Endothelial cell (in vitro differentiated cells): Measurements from ENCODE around the gene TBL1XR1. TPM values are rescaled to one million over a fixed set of nuclear protein-coding genes. Genes with fewer than 3 reads are reported as not detected.
A peak's percentile ranks its signal among the peaks of the same experiment; 100 is the strongest.
"Not testable (repeated sequence)": the region's sequence is repeated elsewhere in the genome, so short reads cannot be mapped to it uniquely, and the experiment has no call there.

ENCODE experiments used
- DNase-seq: peaks from one replicate; pipeline ENCODE4 v3.0.0; 2021; ENCODE audit warnings: low spot score
- H3K27ac Mint-ChIP-seq: one replicate; pipeline ENCODE4 v1.8.0; 2021; ENCODE audit warnings: mixed read lengths, inconsistent platforms; ENCODE audit not compliant: unreplicated experiment
- H3K27me3 Mint-ChIP-seq: one replicate; pipeline ENCODE4 v1.8.0; 2021; ENCODE audit warnings: mild to moderate bottlenecking, moderate library complexity, mixed read lengths, inconsistent platforms; ENCODE audit not compliant: unreplicated experiment
- H3K36me3 Mint-ChIP-seq: one replicate; pipeline ENCODE4 v1.8.0; 2021; ENCODE audit warnings: mild to moderate bottlenecking, low read depth, mixed read lengths, inconsistent platforms; ENCODE audit not compliant: unreplicated experiment
- H3K4me1 Mint-ChIP-seq: one replicate; pipeline ENCODE4 v1.8.0; 2021; ENCODE audit warnings: mild to moderate bottlenecking, mixed read lengths, inconsistent platforms; ENCODE audit not compliant: unreplicated experiment
- H3K4me3 Mint-ChIP-seq: one replicate; pipeline ENCODE4 v1.8.0; 2021; ENCODE audit warnings: mild to moderate bottlenecking, mixed read lengths, inconsistent platforms; ENCODE audit not compliant: unreplicated experiment
- H3K9me3 Mint-ChIP-seq: one replicate; pipeline ENCODE4 v1.8.0; 2021; ENCODE audit warnings: mixed read lengths, inconsistent platforms; ENCODE audit not compliant: unreplicated experiment
- total RNA-seq: library from RNA; stranded (reverse); fragmentation: NEBNext Ultra II Directional; extraction: Animal tissue kit (Norgen Biotek cat#: 25700); gene quantifications from one replicate; pipeline ENCODE4 v1.2.1, GENCODE V29; 2021; ENCODE audit not compliant: unreplicated experiment
- TF ChIP-seq, protein P1 (sequence below): fragments of 200-600 bp; sonication (generic); IDR thresholded peaks from one replicate; pipeline ENCODE4 v1.5.0; 2021; ENCODE audit warnings: antibody characterized with exemption; ENCODE audit not compliant: unreplicated experiment

TBL1XR1 gene
- total RNA-seq, 1 donor from 2014 or later = 156 TPM

DNA sequence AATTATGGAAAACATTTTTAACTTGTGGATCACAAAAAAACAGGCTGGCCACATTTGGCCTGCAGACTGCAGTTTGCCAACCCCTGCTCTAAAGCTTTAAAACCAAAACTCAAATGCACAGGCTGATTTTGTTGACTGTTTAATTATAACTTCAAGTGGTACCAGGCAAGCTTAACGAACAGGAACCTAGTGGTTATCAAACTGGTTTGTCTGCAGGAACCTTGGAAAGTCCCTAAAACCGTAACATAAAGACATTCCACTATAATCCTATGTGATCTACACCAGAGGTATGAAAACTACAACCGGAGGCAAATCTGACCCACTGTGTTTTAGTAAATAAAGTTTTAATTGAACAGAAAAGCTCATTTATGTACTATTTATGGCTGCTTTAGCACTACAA lies 52.4 kb downstream of the TBL1XR1 start:
- Mint-ChIP-seq H3K4me3 (no peak overlapping the region), H3K27ac (no peak overlapping the region), H3K36me3 (no peaks in the 10 kb centered on the region), H3K27me3 (no peaks in the 10 kb centered on the region), H3K9me3 (no peaks in the 10 kb centered on the region), H3K4me1 (peaks cover 14% of the 10 kb centered on the region)
- no peak for DNase-seq
- TF ChIP-seq, protein P1, sequence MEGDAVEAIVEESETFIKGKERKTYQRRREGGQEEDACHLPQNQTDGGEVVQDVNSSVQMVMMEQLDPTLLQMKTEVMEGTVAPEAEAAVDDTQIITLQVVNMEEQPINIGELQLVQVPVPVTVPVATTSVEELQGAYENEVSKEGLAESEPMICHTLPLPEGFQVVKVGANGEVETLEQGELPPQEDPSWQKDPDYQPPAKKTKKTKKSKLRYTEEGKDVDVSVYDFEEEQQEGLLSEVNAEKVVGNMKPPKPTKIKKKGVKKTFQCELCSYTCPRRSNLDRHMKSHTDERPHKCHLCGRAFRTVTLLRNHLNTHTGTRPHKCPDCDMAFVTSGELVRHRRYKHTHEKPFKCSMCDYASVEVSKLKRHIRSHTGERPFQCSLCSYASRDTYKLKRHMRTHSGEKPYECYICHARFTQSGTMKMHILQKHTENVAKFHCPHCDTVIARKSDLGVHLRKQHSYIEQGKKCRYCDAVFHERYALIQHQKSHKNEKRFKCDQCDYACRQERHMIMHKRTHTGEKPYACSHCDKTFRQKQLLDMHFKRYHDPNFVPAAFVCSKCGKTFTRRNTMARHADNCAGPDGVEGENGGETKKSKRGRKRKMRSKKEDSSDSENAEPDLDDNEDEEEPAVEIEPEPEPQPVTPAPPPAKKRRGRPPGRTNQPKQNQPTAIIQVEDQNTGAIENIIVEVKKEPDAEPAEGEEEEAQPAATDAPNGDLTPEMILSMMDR = no peak

DNA sequence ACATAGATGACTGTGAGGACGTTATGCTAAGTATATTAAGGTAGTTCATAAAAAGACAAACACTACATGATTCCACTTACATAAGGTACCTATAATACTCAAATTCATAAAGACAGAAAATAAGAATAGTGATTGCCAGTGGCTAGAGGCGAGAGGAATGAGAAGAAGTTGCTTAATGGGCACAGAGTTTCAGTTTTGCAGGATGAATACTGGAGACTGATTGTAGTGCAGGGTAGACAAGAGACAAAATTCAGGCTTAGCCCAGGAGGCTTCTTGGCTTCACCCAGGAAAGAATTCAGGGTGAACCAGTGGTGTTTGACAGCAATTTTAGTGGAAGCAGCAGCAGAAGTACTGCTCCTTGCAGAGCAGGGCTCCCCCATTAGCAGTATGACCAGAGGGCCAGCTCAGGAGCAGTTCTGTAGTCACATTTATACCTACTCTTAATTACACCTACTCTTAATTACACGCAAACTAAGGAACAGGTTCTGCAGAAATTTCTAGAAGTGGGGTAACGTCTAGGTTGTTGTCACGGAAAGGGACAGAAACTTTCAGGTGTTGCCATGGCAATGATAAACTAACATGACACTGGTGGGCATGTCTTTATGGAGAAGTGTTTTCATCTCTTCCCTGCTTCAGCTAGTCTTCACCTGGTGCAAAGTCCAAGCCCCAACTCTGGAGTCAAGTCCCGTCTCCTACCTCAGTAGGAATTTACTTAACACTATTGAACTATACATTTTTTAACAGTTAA lies 55.2 kb downstream of the TBL1XR1 start:
- no peak for DNase-seq
- TF ChIP-seq, protein P1 = no peak
- Mint-ChIP-seq H3K36me3 (no peaks in the 10 kb centered on the region), H3K27ac (peak overlapping the region; percentile 4), H3K4me3 (no peak overlapping the region), H3K27me3 (no peaks in the 10 kb centered on the region), H3K9me3 (no peaks in the 10 kb centered on the region), H3K4me1 (peaks cover 9% of the 10 kb centered on the region)

- Mint-ChIP-seq H3K27me3 (no peaks in the 10 kb centered on the region), H3K27ac (no peak overlapping the region), H3K36me3 (no peaks in the 10 kb centered on the region), H3K9me3 (no peaks in the 10 kb centered on the region), H3K4me1 (peaks cover 9% of the 10 kb centered on the region), H3K4me3 (no peak overlapping the region)
- TF ChIP-seq, protein P1 = no peak
- DNase-seq = no peak
Observed at GRCh38 chr3:177141471-177141870, 55.8 kb downstream of the TBL1XR1 start.

DNA sequence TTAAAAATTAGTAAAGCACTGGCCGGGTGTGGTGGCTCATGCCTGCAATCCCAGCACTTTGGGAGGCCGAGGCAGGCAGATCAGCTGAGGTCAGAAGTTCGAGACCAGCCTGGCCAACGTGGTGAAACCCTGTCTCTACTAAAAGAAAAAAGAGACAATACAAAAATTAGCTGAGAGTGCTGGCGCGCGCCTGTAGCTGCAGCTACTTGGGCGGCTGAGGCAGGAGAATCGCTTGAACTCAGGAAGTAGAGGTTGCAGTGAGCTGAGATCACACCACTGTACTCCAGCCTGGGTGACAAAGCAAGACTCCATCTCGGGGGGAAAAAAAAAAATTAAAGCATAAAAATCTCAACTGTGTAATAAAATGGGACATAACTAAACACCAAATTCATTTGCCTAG lies 58.1 kb downstream of the TBL1XR1 start:
- peaks cover 12% of the 10 kb centered on the region for H3K4me1 Mint-ChIP-seq
- DNase-seq, H3K27ac Mint-ChIP-seq, H3K9me3 Mint-ChIP-seq, H3K36me3 Mint-ChIP-seq, H3K27me3 Mint-ChIP-seq, H3K4me3 Mint-ChIP-seq: not testable (repeated sequence)

GRCh38 chr3:177137774-177138705 lies 59.2 kb downstream of the TBL1XR1 start:
- Mint-ChIP-seq H3K27ac (no peak overlapping the region), H3K9me3 (no peaks in the 10 kb centered on the region), H3K4me3 (no peak overlapping the region), H3K36me3 (peaks cover 4% of the 10 kb centered on the region), H3K4me1 (peaks cover 16% of the 10 kb centered on the region), H3K27me3 (peaks cover 1% of the 10 kb centered on the region)
- TF ChIP-seq, protein P1 = no peak
- no peak for DNase-seq
